Neural cell (in vitro differentiated cells): ENCODE data around the gene FGF14. TPM values are rescaled to one million over a fixed set of nuclear protein-coding genes. Genes with fewer than 3 reads are reported as not detected.

Source experiments
- H2AFZ ChIP-seq: fragments of 200-600, 300-800 bp; sonication (generic), shearing (Covaris generic); 2 replicates; pipeline ENCODE4 v1.6.0; 2014; ENCODE audit warnings: low read depth, mild to moderate bottlenecking, antibody characterized with exemption, low read length, moderate library complexity
- H3F3A ChIP-seq: fragments of 200-600 bp; shearing (Covaris generic); 2 replicates; pipeline ENCODE4 v1.6.1; 2016; ENCODE audit warnings: mild to moderate bottlenecking, moderate library complexity, mixed read lengths, antibody characterized with exemption, low read length; ENCODE audit not compliant: insufficient read depth, poor library complexity, severe bottlenecking
- H3K27ac ChIP-seq: fragments of 200-600, 300-800 bp; sonication (generic), shearing (Covaris generic); 2 replicates; pipeline ENCODE4 v1.5.1; 2014; ENCODE audit warnings: mild to moderate bottlenecking, low read length, moderate library complexity
- H3K27me3 ChIP-seq: fragments of 300-800, 200-600 bp; sonication (generic), shearing (Covaris generic); 2 replicates; pipeline ENCODE4 v1.6.0; 2014; ENCODE audit warnings: mild to moderate bottlenecking, low read depth, low read length, moderate library complexity; ENCODE audit not compliant: insufficient read depth
- H3K36me3 ChIP-seq: fragments of 300-800, 200-600 bp; sonication (generic), shearing (Covaris generic); 2 replicates; pipeline ENCODE4 v1.5.1; 2014; ENCODE audit warnings: mild to moderate bottlenecking, antibody characterized with exemption, low read length, moderate library complexity; ENCODE audit not compliant: insufficient read depth
- H3K4me2 ChIP-seq: fragments of 300-800, 200-600 bp; sonication (generic), shearing (Covaris generic); 2 replicates; pipeline ENCODE4 v1.6.0; 2014; ENCODE audit warnings: mild to moderate bottlenecking, low read length
- H3K4me3 ChIP-seq: fragments of 300-800, 200-600 bp; sonication (generic), shearing (Covaris generic); 2 replicates; pipeline ENCODE4 v1.5.1; 2014; ENCODE audit warnings: mild to moderate bottlenecking, low read length, moderate library complexity
- H3K79me2 ChIP-seq: fragments of 200-600 bp; shearing (Covaris generic); replicated peaks from 2 replicates; pipeline ENCODE4 v1.6.0; 2014; ENCODE audit warnings: mild to moderate bottlenecking, low read length, moderate library complexity; ENCODE audit not compliant: insufficient read depth
- H3K9ac ChIP-seq: fragments of 300-800, 200-600 bp; sonication (generic), shearing (Covaris generic); 2 replicates; pipeline ENCODE4 v1.6.1; 2016; ENCODE audit warnings: mild to moderate bottlenecking, low read length, mixed read lengths
- H3K9me2 ChIP-seq: fragments of 200-600 bp; shearing (Covaris generic); 2 replicates; pipeline ENCODE4 v1.6.1; 2016; ENCODE audit warnings: mild to moderate bottlenecking, low read length, mixed read lengths; ENCODE audit not compliant: insufficient read depth
- H3K9me3 ChIP-seq: fragments of 200-600, 300-800 bp; sonication (generic), shearing (Covaris generic); 2 replicates; pipeline ENCODE4 v1.6.1; 2016; ENCODE audit warnings: mild to moderate bottlenecking, mixed run types, low read length, moderate library complexity, mixed read lengths
- H4K20me1 ChIP-seq: fragments of 200-600 bp; shearing (Covaris generic); 2 replicates; pipeline ENCODE4 v1.6.1; 2016; ENCODE audit warnings: mild to moderate bottlenecking, mixed run types; ENCODE audit not compliant: insufficient read depth
- CTCF ChIP-seq: fragments of 450-650 bp; IDR thresholded peaks from 2 replicates; pipeline ENCODE4 v1.5.1; 2014; ENCODE audit warnings: antibody characterized with exemption, mild to moderate bottlenecking, moderate library complexity; ENCODE audit not compliant: poor library complexity, severe bottlenecking
- EP300 ChIP-seq: fragments of 450-650 bp; conservative IDR thresholded peaks from 2 replicates; pipeline ENCODE4 v1.6.1; 2014; ENCODE audit warnings: antibody characterized with exemption, mild to moderate bottlenecking, moderate library complexity; ENCODE audit not compliant: poor library complexity, severe bottlenecking
- EZH2 ChIP-seq: fragments of 200-600, 300-800 bp; shearing (Covaris generic), sonication (generic); IDR thresholded peaks from 2 replicates; pipeline ENCODE4 v1.6.1; 2014; ENCODE audit warnings: antibody characterized with exemption, low read length, borderline replicate concordance, mild to moderate bottlenecking; ENCODE audit not compliant: insufficient read depth, poor library complexity, severe bottlenecking
- MXI1 ChIP-seq: fragments of 450-650 bp; conservative IDR thresholded peaks from 2 replicates; pipeline ENCODE4 v1.6.1; 2014; ENCODE audit warnings: antibody characterized with exemption, mild to moderate bottlenecking; ENCODE audit not compliant: poor library complexity, severe bottlenecking
- POLR2AphosphoS5 ChIP-seq: IDR thresholded peaks from 2 replicates; pipeline ENCODE4 v1.6.1; 2012
- RAD21 ChIP-seq: fragments of 450-650 bp; conservative IDR thresholded peaks from 2 replicates; pipeline ENCODE4 v1.6.1; 2014; ENCODE audit warnings: antibody characterized with exemption, mild to moderate bottlenecking, moderate library complexity
- SMC3 ChIP-seq: fragments of 450-650 bp; conservative IDR thresholded peaks from 2 replicates; pipeline ENCODE4 v1.6.1; 2014; ENCODE audit warnings: antibody characterized with exemption, mild to moderate bottlenecking, moderate library complexity; ENCODE audit not compliant: poor library complexity
- TAF1 ChIP-seq: IDR thresholded peaks from 2 replicates; pipeline ENCODE4 v1.6.1; 2012; ENCODE audit warnings: low read depth
- polyA plus RNA-seq: library from polyadenylated mRNA; depleted of rRNA; stranded (reverse); fragments of >200 nt; gene quantifications from 2 replicates; pipeline ENCODE4 v1.2.3, GENCODE V29; 2014
- TF ChIP-seq, protein P1 (sequence below): IDR thresholded peaks from 2 replicates; pipeline ENCODE4 v1.6.1; 2012; ENCODE audit warnings: borderline replicate concordance

FGF14 gene
- polyA plus RNA-seq, 1 donor from 2014 or later = 36.4 TPM

DNA sequence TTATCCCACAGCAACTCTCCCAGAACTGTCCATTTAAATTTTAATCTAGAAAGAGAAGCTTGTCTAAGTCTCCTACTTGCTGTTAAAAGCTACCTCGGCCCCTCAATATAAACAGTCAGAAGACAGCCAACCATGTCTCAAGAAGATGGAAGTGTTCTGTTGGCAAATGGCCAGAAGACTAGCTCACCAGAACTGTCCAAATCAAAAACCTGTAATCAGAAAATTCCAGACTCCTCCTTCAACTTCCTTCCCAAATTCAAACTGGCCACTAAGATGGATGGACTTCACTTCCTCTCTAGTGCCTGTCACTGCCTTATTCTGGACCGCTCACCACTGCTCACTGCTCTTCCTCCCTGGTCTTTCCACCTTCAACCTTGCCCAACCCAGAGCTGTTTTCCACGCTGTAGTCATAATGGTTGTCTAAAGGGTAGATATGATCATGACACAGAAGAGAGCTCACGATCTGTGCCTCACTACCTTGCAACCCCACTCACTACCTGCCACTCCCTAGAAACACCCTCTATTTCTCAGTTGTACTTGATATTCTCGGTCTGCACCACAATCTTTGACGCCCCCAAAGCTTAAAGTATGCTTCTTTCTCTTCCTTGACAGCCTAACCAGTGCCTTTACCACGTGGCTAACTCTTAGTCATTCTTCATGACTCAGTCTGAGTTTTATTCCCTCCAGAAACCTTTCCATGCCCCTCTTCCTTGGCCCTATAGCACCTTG is 9.2 kb downstream of the FGF14 start:
- no peak overlapping the region for H3K9ac ChIP-seq
- no peaks in the 10 kb centered on the region for H3K36me3 ChIP-seq
- no peak overlapping the region for H3K27ac ChIP-seq
- no peaks in the 10 kb centered on the region for H4K20me1 ChIP-seq
- no peak for TF ChIP-seq EP300
- TF ChIP-seq CTCF = no peak
- TF ChIP-seq POLR2AphosphoS5 = no peak
- TF ChIP-seq MXI1 = no peak
- no peak for TF ChIP-seq RAD21
- TF ChIP-seq SMC3 = no peak
- TF ChIP-seq EZH2 = no peak
- no peak for TF ChIP-seq TAF1
- TF ChIP-seq, protein P1, sequence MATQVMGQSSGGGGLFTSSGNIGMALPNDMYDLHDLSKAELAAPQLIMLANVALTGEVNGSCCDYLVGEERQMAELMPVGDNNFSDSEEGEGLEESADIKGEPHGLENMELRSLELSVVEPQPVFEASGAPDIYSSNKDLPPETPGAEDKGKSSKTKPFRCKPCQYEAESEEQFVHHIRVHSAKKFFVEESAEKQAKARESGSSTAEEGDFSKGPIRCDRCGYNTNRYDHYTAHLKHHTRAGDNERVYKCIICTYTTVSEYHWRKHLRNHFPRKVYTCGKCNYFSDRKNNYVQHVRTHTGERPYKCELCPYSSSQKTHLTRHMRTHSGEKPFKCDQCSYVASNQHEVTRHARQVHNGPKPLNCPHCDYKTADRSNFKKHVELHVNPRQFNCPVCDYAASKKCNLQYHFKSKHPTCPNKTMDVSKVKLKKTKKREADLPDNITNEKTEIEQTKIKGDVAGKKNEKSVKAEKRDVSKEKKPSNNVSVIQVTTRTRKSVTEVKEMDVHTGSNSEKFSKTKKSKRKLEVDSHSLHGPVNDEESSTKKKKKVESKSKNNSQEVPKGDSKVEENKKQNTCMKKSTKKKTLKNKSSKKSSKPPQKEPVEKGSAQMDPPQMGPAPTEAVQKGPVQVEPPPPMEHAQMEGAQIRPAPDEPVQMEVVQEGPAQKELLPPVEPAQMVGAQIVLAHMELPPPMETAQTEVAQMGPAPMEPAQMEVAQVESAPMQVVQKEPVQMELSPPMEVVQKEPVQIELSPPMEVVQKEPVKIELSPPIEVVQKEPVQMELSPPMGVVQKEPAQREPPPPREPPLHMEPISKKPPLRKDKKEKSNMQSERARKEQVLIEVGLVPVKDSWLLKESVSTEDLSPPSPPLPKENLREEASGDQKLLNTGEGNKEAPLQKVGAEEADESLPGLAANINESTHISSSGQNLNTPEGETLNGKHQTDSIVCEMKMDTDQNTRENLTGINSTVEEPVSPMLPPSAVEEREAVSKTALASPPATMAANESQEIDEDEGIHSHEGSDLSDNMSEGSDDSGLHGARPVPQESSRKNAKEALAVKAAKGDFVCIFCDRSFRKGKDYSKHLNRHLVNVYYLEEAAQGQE = no peak
- H3K79me2 ChIP-seq = peaks cover 4% of the 10 kb centered on the region
- no peaks in the 10 kb centered on the region for H3K9me3 ChIP-seq
- no peaks in the 10 kb centered on the region for H3F3A ChIP-seq
- no peak overlapping the region for H3K4me3 ChIP-seq
- H3K4me2 ChIP-seq = no peak overlapping the region
- H3K9me2 ChIP-seq = no peaks in the 10 kb centered on the region
- H2AFZ ChIP-seq = no peak overlapping the region
- no peaks in the 10 kb centered on the region for H3K27me3 ChIP-seq

- no peaks in the 10 kb centered on the region for H3K27me3 ChIP-seq
- H3K4me2 ChIP-seq = no peak overlapping the region
- no peaks in the 10 kb centered on the region for H3K9me3 ChIP-seq
- H3K27ac ChIP-seq = no peak overlapping the region
- no peaks in the 10 kb centered on the region for H4K20me1 ChIP-seq
- H3K4me3 ChIP-seq = no peak overlapping the region
- H3K79me2 ChIP-seq = no peaks in the 10 kb centered on the region
- no peak overlapping the region for H2AFZ ChIP-seq
- no peaks in the 10 kb centered on the region for H3K9me2 ChIP-seq
- TF ChIP-seq SMC3 (no peak), POLR2AphosphoS5 (no peak), RAD21 (no peak), EP300 (no peak), CTCF (no peak), TAF1 (no peak), EZH2 (no peak), MXI1 (no peak)
- TF ChIP-seq, protein P1 = no peak
- H3K9ac ChIP-seq = no peak overlapping the region
- H3K36me3 ChIP-seq = no peaks in the 10 kb centered on the region
- no peaks in the 10 kb centered on the region for H3F3A ChIP-seq
Measured at GRCh38 chr13:102386461-102386860, 15.4 kb downstream of the FGF14 start.
